HepG2 (cell line): Measurements from ENCODE around the gene UBE2O. TPM values are rescaled to one million over a fixed set of nuclear protein-coding genes. Genes with fewer than 3 reads are reported as not detected.

Experiments used
- ATAC-seq: fragments of 200-7000 bp; cut with Tn5 transposase; 3 replicates; pipeline ENCODE4 v1.9.1; 2020; ENCODE audit warnings: mild to moderate bottlenecking, moderate library complexity
- BruUV-seq: library from RNA; stranded (reverse); fragments of 400-500 nt; replicated peaks from 2 replicates; lab custom pipeline; 2021; lab: Mats Ljungman, UMichigan
- CTCF ChIA-PET: fragments of 300-600 bp; formaldehyde crosslinking; extraction: SDS; loops from one replicate; lab custom pipeline; 2021; ENCODE audit warnings: low total read pairs, inconsistent platforms, low intra/inter-chr PET ratio; lab: Yijun Ruan, JAX
- POLR2A ChIA-PET: fragments of 350-600 bp; sonication (Branson Sonifier 250); formaldehyde crosslinking; loops from one replicate; lab custom pipeline; 2020; ENCODE audit warnings: antibody characterized with exemption, inconsistent platforms; lab: Yijun Ruan, JAX
- DNase-seq: peaks from one replicate; pipeline ENCODE4 v3.0.0-alpha.2; 2015; ENCODE audit warnings: low spot score
- FAIRE-seq: peaks from 3 replicates; lab custom pipeline; 2011; peaks lifted over from hg19 to GRCh38; lab: Jason Lieb, UNC
- H2AFZ ChIP-seq: one replicate; pipeline ENCODE4 v1.6.1; 2011; ENCODE audit warnings: low read length, inconsistent platforms
- H3K27ac ChIP-seq: fragments of 300-600 bp; 3 replicates; pipeline ENCODE4 v1.8.0; 2011; ENCODE audit warnings: mixed run types, mild to moderate bottlenecking, mixed read lengths, low read length, inconsistent platforms; ENCODE audit not compliant: insufficient read depth; ENCODE audit errors: extremely low read length
- H3K27me3 ChIP-seq, 2 experiments: fragments of 200-600 bp in 1 of 2; 2 replicates in 1 of 2; 3 replicates in 1 of 2; pipeline versions ENCODE4 v1.6.0 to v1.8.0; 2011; ENCODE audit warnings: low read length in 2 of 2, mild to moderate bottlenecking in 2 of 2, moderate library complexity in 2 of 2, inconsistent platforms in 1 of 2; ENCODE audit not compliant: insufficient read depth in 2 of 2, control insufficient read depth in 1 of 2
- H3K36me3 ChIP-seq, 2 experiments: fragments of 200-600 bp in 1 of 2; replicated peaks in 1 of 2; 2 replicates in 1 of 2; 3 replicates in 1 of 2; pipeline versions ENCODE4 v1.5.1 to v1.8.0; 2011; ENCODE audit warnings: low read length in 2 of 2, inconsistent platforms in 1 of 2; ENCODE audit not compliant: insufficient read depth in 2 of 2, control insufficient read depth in 1 of 2
- H3K4me1 ChIP-seq: 2 replicates; pipeline ENCODE4 v1.5.1; 2012; ENCODE audit warnings: low read length, inconsistent platforms; ENCODE audit not compliant: insufficient read depth
- H3K4me2 ChIP-seq: 2 replicates; pipeline ENCODE4 v1.6.0; 2011; ENCODE audit warnings: low read depth, low read length, inconsistent platforms
- H3K4me3 ChIP-seq, 3 experiments: fragments of 200-600 bp in 1 of 3; sonication (generic), shearing (Covaris generic) in 1 of 3; replicated peaks in 1 of 3; 2 replicates each; pipeline ENCODE4 v1.5.1; 2011 to 2016; ENCODE audit warnings: low read length in 3 of 3, inconsistent platforms in 2 of 3, low read depth in 2 of 3, mild to moderate bottlenecking in 2 of 3, control low read depth in 1 of 3, mixed read lengths in 1 of 3; ENCODE audit not compliant: insufficient read depth in 1 of 3
- H3K79me2 ChIP-seq: one replicate; pipeline ENCODE4 v1.6.1; 2011; ENCODE audit warnings: low read length, inconsistent platforms; ENCODE audit not compliant: insufficient read depth
- H3K9ac ChIP-seq: 2 replicates; pipeline ENCODE4 v1.6.0; 2011; ENCODE audit warnings: mild to moderate bottlenecking, low read depth, low read length, inconsistent platforms; ENCODE audit not compliant: insufficient read depth
- H3K9me3 ChIP-seq: 2 replicates; pipeline ENCODE4 v1.5.1; 2012; ENCODE audit warnings: mild to moderate bottlenecking, low read length
- H4K20me1 ChIP-seq: 2 replicates; pipeline ENCODE4 v1.6.0; 2011; ENCODE audit warnings: inconsistent platforms, mild to moderate bottlenecking, low read length, moderate library complexity; ENCODE audit not compliant: insufficient read depth
- HNRNPK ChIP-seq: fragments of 200-400 bp; formaldehyde crosslinking; IDR thresholded peaks from 2 replicates; pipeline ENCODE4 v1.6.1; 2018; ENCODE audit warnings: low read length, low read depth, moderate library complexity, mild to moderate bottlenecking; ENCODE audit not compliant: poor library complexity, severe bottlenecking
- IKZF5 ChIP-seq: IDR thresholded peaks from 2 replicates; pipeline ENCODE4 v1.6.1; 2018; ENCODE audit warnings: missing genetic modification reagents, mild to moderate bottlenecking, missing compliant biosample characterization
- KAT7 ChIP-seq: IDR thresholded peaks from 2 replicates; pipeline ENCODE4 v1.6.1; 2018; ENCODE audit warnings: borderline replicate concordance, missing compliant biosample characterization
- MAFF ChIP-seq: IDR thresholded peaks from 2 replicates; pipeline ENCODE4 v1.6.1; 2011; ENCODE audit warnings: low read depth, low read length, improper control_type of control experiment
- PHF5A ChIP-seq: IDR thresholded peaks from one replicate; pipeline ENCODE4 v1.6.1; 2018; ENCODE audit warnings: low read depth, missing genetic modification reagents; ENCODE audit not compliant: unreplicated experiment
- PREB ChIP-seq: sonication (generic); formaldehyde crosslinking; IDR thresholded peaks from 2 replicates; pipeline ENCODE4 v1.4.0; 2020; ENCODE audit warnings: missing genetic modification reagents
- SIN3B ChIP-seq: fragments of 150-350 bp; IDR thresholded peaks from 2 replicates; pipeline ENCODE4 v1.6.1; 2014; ENCODE audit warnings: low read length
- SMAD1 ChIP-seq: sonication (generic); formaldehyde crosslinking; IDR thresholded peaks from 2 replicates; pipeline ENCODE4 v1.4.0; 2020; ENCODE audit warnings: missing genetic modification reagents, low read depth, mild to moderate bottlenecking, borderline replicate concordance
- SP140L ChIP-seq: sonication (generic); formaldehyde crosslinking; IDR thresholded peaks from 2 replicates; pipeline ENCODE4 v1.4.0; 2020; ENCODE audit warnings: missing genetic modification reagents, borderline replicate concordance
- SRSF4 ChIP-seq: fragments of 200-400 bp; formaldehyde crosslinking; IDR thresholded peaks from one replicate; pipeline ENCODE4 v1.6.1; 2018; ENCODE audit warnings: mild to moderate bottlenecking, low read depth, low read length, moderate library complexity; ENCODE audit not compliant: poor library complexity, severe bottlenecking
- TARDBP ChIP-seq: sonication (generic); formaldehyde crosslinking; IDR thresholded peaks from 2 replicates; pipeline ENCODE4 v1.8.0; 2022; ENCODE audit warnings: mild to moderate bottlenecking, missing genetic modification reagents
- ZNF275 ChIP-seq: sonication (generic); formaldehyde crosslinking; IDR thresholded peaks from 2 replicates; pipeline ENCODE4 v1.8.0; 2022; ENCODE audit warnings: missing genetic modification reagents, mild to moderate bottlenecking, inconsistent platforms, borderline replicate concordance
- ZNF33B ChIP-seq: sonication (generic); formaldehyde crosslinking; IDR thresholded peaks from 2 replicates; pipeline ENCODE4 v1.5.1; 2020; ENCODE audit warnings: mild to moderate bottlenecking, missing genetic modification reagents
- ZNF543 ChIP-seq: sonication (generic); formaldehyde crosslinking; IDR thresholded peaks from 2 replicates; pipeline ENCODE4 v1.4.0; 2020; ENCODE audit warnings: mild to moderate bottlenecking, missing genetic modification reagents
- ZNF570 ChIP-seq: sonication (generic); formaldehyde crosslinking; IDR thresholded peaks from 2 replicates; pipeline ENCODE4 v1.4.0; 2020; ENCODE audit warnings: mild to moderate bottlenecking, missing genetic modification reagents, borderline replicate concordance
- ZNF777 ChIP-seq: sonication (generic); formaldehyde crosslinking; IDR thresholded peaks from 2 replicates; pipeline ENCODE4 v1.4.0; 2020; ENCODE audit warnings: missing genetic modification reagents
- ZNF788 ChIP-seq: sonication (generic); formaldehyde crosslinking; IDR thresholded peaks from 2 replicates; pipeline ENCODE4 v1.5.0; 2020; ENCODE audit warnings: mild to moderate bottlenecking, missing genetic modification reagents, borderline replicate concordance
- ZSCAN30 ChIP-seq: sonication (generic); formaldehyde crosslinking; IDR thresholded peaks from 2 replicates; pipeline ENCODE4 v1.5.0; 2020; ENCODE audit warnings: mild to moderate bottlenecking, missing genetic modification reagents
- ZSCAN31 ChIP-seq: sonication (generic); formaldehyde crosslinking; IDR thresholded peaks from 2 replicates; pipeline ENCODE4 v1.5.0; 2020; ENCODE audit warnings: low read depth, mild to moderate bottlenecking, missing genetic modification reagents
- WGBS: methylation state at CpG from one replicate; pipeline ENCODE4 v1.1.6; 2017; ENCODE audit warnings: low lambda C conversion rate; 5-methylcytosine and 5-hydroxymethylcytosine counted together
- in situ Hi-C: cut with HindIII; loops from 2 replicates; pipeline ENCODE4 v1.10.0; 2017; ENCODE audit warnings: low pct_unique_long_range_greater_than_20kb; ENCODE audit not compliant: extremely low pct_ligation_motif_present
- intact Hi-C: fragments of 100-400 bp; cut with micrococcal nuclease; formaldehyde crosslinking; loops from one replicate; pipeline ENCODE4 v1.10.0; 2022; ENCODE audit not compliant: unreplicated experiment
- polyA plus RNA-seq, 8 experiments: library from polyadenylated mRNA; depleted of rRNA in 3 of 8; stranded (reverse) in 7 of 8; unstranded in 1 of 8; fragments of >200 nt; fragmentation: Illumina TruSeq in 4 of 8; extraction: Trizol in 4 of 8; gene quantifications; 2 replicates each; pipeline versions ENCODE4 v1.2.1 to v1.2.3, GENCODE V29; 2011 to 2016; ENCODE audit warnings: low read depth in 4 of 8, missing spikeins in 1 of 8, mixed read lengths in 1 of 8; ENCODE audit not compliant: insufficient read depth in 1 of 8
- total RNA-seq, 5 experiments: library from RNA; depleted of rRNA; stranded (reverse); fragments of >200 nt; fragmentation: Illumina TruSeq; extraction: Trizol; gene quantifications; 2 replicates each; pipeline ENCODE4 v1.2.3, GENCODE V29; 2016; ENCODE audit warnings: low read depth in 1 of 5

UBE2O gene
- total and polyA plus RNA-seq, 2 of the 13 experiments (the other 11 are each of a cell fraction or from before 2014, with no cell fraction given): 21.5 to 23.5 TPM

- Histone ChIP-seq H3K79me2 (peaks cover 46% of the 10 kb centered on the region), H3K9ac (peak within 1 kb of the TSS; percentile 96), H3K4me2 (peak within 1 kb of the TSS; percentile 96), H3K36me3 (peaks cover 2 to 4% of the 10 kb centered on the region in 2 experiments; a peak in 3 of 5 replicates), H4K20me1 (no peaks in the 10 kb centered on the region), H3K4me1 (peaks cover 59% of the 10 kb centered on the region), H3K27me3 (no peaks in the 10 kb centered on the region; a peak in 1 of 5 replicates), H3K9me3 (no peaks in the 10 kb centered on the region), H2AFZ (peak within 1 kb of the TSS; percentile 94), H3K27ac (peak within 1 kb of the TSS; percentile 99), H3K4me3 (peak within 1 kb of the TSS; percentile 87 to 99 (median 98))
- ATAC-seq (peak; percentile 88), FAIRE-seq (peak; percentile 49), DNase-seq (peak; percentile 90)
- ChIA-PET CTCF (interaction anchor here (1.8 kb wide), 1 partner anchor 32 kb away, joined by 6 read pairs; no protein-coding TSS in a partner anchor), POLR2A (interaction anchor here (0.8 to 24.7 kb wide), 18 partner anchors 9 to 478 kb away, joined by 3 to 1379 read pairs (median 6); partner anchors contain the start of genes RHBDF2 and SPHK1)
- BruUV-seq: no TSS peak
- 0% methylated on average over 18 of the region's 75 CpGs for WGBS
- intact Hi-C loops: loop anchor here (2.0 kb wide), 1 partner anchor 31 kb away; the partner anchor contains the start of gene SPHK1
- in situ Hi-C loops: loop anchor here (5.0 kb wide), 1 partner anchor 34 kb away; no protein-coding TSS in a partner anchor
- TF ChIP-seq PHF5A (peak; percentile 89), ZNF788 (peak; percentile 98), ZNF33B (CRISPR knock-in tag) (peak; percentile 89), SP140L (CRISPR knock-in tag) (peak; percentile 25; the same call in 1 of the 2 replicates), ZSCAN31 (CRISPR knock-in tag) (peak; percentile 94), ZNF570 (CRISPR knock-in tag) (peak; percentile 61; the same call in 1 of the 2 replicates), IKZF5 (peak; percentile 88; the same call in 1 of the 2 replicates), ZSCAN30 (CRISPR knock-in tag) (no peak), ZNF543 (CRISPR knock-in tag) (peak; percentile 95), KAT7 (CRISPR knock-in tag) (peak; percentile 97), ZNF777 (CRISPR knock-in tag) (peak; percentile 48; the same call in 1 of the 2 replicates), MAFF (no peak), HNRNPK (peak; percentile 56), TARDBP (CRISPR knock-in tag) (peak; percentile 98), ZNF275 (peak; percentile 95), SMAD1 (peak; percentile 92; the same call in 1 of the 2 replicates), SRSF4 (no peak), PREB (CRISPR knock-in tag) (peak; percentile 82; the same call in 1 of the 2 replicates), SIN3B (peak; percentile 66; the same call in 1 of the 2 replicates)
These were observed 99.2 kb downstream of the UBE2O start, which contains the start of gene PRPSAP1 for GRCh38 chr17:76353599-76354316. Gene PRPSAP1, minus strand, starts transcription at chr17:76353916. Its CDS starts 213 bp downstream, at chr17:76353703.
